ENCODE results near the gene SLC44A2. TPM values are rescaled to one million over a fixed set of nuclear protein-coding genes. Genes with fewer than 3 reads are reported as not detected.

Gene SLC44A2
- total RNA-seq, 1 donor from 2014 or later, result 220 TPM

DNA sequence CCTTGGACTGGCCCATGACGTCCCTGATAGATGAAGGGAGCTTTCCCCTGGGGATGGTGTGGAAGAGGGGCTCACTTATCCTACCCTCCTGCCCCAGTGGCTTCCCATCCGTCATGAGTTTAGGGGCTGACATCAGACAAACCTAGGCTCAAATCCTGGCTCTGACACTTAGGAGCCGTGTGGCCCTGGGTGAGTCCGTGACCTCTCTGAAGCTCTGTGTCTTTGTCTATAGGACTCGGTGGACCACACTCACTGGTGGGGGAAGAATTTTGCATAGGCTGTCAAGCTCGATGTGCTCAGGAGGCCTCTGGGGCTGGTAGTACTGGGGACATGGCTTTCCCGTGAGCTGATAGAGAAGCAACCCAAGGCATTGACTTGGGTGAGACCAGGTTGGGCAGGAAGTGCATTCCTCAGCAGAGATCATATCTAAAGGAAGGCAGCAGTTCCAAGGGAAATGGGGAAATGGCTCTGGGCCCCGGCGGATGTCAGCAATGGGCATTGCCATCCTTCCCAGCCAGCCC lies 20.8 kb upstream of the SLC44A2 start:
- Mint-ChIP-seq H3K27me3 (ENCODE audit: low read depth) (no peaks in the 10 kb centered on the region), H3K4me3 (ENCODE audit: unreplicated experiment) (peak overlapping the region; percentile 89), H3K36me3 (ENCODE audit: low read depth) (peaks cover 2% of the 10 kb centered on the region), H3K9me3 (ENCODE audit: low read depth) (no peaks in the 10 kb centered on the region), H3K27ac (ENCODE audit: unreplicated experiment) (peak overlapping the region; percentile 98), H3K4me1 (ENCODE audit: low read depth) (peaks cover 21% of the 10 kb centered on the region)
- TF ChIP-seq, protein P1, sequence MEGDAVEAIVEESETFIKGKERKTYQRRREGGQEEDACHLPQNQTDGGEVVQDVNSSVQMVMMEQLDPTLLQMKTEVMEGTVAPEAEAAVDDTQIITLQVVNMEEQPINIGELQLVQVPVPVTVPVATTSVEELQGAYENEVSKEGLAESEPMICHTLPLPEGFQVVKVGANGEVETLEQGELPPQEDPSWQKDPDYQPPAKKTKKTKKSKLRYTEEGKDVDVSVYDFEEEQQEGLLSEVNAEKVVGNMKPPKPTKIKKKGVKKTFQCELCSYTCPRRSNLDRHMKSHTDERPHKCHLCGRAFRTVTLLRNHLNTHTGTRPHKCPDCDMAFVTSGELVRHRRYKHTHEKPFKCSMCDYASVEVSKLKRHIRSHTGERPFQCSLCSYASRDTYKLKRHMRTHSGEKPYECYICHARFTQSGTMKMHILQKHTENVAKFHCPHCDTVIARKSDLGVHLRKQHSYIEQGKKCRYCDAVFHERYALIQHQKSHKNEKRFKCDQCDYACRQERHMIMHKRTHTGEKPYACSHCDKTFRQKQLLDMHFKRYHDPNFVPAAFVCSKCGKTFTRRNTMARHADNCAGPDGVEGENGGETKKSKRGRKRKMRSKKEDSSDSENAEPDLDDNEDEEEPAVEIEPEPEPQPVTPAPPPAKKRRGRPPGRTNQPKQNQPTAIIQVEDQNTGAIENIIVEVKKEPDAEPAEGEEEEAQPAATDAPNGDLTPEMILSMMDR (IDR thresholded peaks at IDR 0.05), result no peak
- no peak for DNase-seq (ENCODE audit: low spot score)

DNA sequence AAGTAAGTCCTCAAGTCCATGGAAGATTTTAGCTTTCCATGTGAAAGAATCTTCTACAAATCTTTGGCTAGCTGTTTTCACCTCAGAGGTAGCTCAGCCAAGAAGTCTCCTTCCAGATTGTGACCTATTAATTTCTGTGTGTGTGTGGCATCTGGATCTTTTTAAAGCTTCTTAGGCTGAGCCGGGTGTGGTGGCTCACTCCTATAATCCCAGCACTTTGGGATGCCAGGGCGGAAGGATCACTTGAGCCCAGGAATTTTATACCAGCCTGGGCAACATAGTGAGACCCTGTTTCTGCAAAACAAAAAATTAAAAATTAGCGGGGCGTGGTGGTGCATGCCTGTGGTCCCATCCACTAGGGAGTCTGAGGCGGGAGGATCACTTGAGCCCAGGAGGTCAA lies 13.4 kb upstream of the SLC44A2 start:
- no peak for DNase-seq (ENCODE audit: low spot score)
- no peak overlapping the region for H3K27ac Mint-ChIP-seq (ENCODE audit: unreplicated experiment)
- peaks cover 2% of the 10 kb centered on the region for H3K36me3 Mint-ChIP-seq (ENCODE audit: low read depth)
- H3K27me3 Mint-ChIP-seq (ENCODE audit: low read depth), result no peaks in the 10 kb centered on the region
- TF ChIP-seq, protein P1 (IDR thresholded peaks at IDR 0.05), result no peak
- H3K9me3 Mint-ChIP-seq (ENCODE audit: low read depth), result no peaks in the 10 kb centered on the region
- peaks cover 16% of the 10 kb centered on the region for H3K4me1 Mint-ChIP-seq (ENCODE audit: low read depth)
- no peak overlapping the region for H3K4me3 Mint-ChIP-seq (ENCODE audit: unreplicated experiment)

DNA sequence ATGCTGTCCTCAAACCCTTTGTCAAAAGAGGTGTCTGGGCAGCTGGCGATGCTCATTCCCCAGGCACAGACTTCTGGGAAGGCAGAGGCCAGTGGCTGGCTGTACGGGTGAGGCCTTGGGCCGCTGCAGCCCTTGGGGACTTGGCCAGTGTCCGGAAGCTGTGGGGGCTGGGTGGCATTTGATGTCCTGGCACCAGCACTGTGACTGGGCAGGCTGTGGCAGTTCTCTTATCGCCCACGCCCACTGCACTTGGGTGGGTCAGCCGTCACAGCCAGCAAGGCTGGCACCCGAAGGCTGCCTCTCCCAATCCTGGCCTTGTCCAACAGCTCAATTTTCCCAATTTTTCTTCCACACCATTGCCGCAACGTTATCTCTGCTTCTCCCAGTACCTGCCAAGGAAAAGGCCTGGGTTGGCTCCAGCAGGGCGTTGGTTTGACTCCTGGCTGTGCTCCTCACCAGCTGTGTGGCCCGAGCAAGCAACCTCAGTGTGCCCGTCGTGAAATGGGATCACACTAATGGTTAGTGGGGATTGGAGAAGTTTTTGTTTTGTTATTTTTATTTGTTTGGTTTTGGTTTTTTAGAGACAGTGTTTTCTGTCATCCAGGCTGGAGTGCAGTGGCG lies 12.7 kb upstream of the SLC44A2 start:
- Mint-ChIP-seq H3K4me1 (ENCODE audit: low read depth) (peaks cover 23% of the 10 kb centered on the region), H3K9me3 (ENCODE audit: low read depth) (no peaks in the 10 kb centered on the region), H3K27me3 (ENCODE audit: low read depth) (no peaks in the 10 kb centered on the region), H3K4me3 (ENCODE audit: unreplicated experiment) (no peak overlapping the region), H3K27ac (ENCODE audit: unreplicated experiment) (peak overlapping the region; percentile 63), H3K36me3 (ENCODE audit: low read depth) (no peaks in the 10 kb centered on the region)
- no peak for DNase-seq (ENCODE audit: low spot score)
- TF ChIP-seq, protein P1 (IDR thresholded peaks at IDR 0.05), result no peak

- H3K4me3 Mint-ChIP-seq (ENCODE audit: unreplicated experiment), result no peak overlapping the region
- peaks cover 28% of the 10 kb centered on the region for H3K4me1 Mint-ChIP-seq (ENCODE audit: low read depth)
- TF ChIP-seq, protein P1 (IDR thresholded peaks at IDR 0.05), result no peak
- H3K27ac Mint-ChIP-seq (ENCODE audit: unreplicated experiment), result peak overlapping the region; percentile 46
- DNase-seq (ENCODE audit: low spot score), result no peak
- H3K27me3 Mint-ChIP-seq (ENCODE audit: low read depth), result no peaks in the 10 kb centered on the region
- no peaks in the 10 kb centered on the region for H3K36me3 Mint-ChIP-seq (ENCODE audit: low read depth)
- no peaks in the 10 kb centered on the region for H3K9me3 Mint-ChIP-seq (ENCODE audit: low read depth)
Observed at GRCh38 chr19:10615429-10616023, 9.8 kb upstream of the SLC44A2 start.

DNA sequence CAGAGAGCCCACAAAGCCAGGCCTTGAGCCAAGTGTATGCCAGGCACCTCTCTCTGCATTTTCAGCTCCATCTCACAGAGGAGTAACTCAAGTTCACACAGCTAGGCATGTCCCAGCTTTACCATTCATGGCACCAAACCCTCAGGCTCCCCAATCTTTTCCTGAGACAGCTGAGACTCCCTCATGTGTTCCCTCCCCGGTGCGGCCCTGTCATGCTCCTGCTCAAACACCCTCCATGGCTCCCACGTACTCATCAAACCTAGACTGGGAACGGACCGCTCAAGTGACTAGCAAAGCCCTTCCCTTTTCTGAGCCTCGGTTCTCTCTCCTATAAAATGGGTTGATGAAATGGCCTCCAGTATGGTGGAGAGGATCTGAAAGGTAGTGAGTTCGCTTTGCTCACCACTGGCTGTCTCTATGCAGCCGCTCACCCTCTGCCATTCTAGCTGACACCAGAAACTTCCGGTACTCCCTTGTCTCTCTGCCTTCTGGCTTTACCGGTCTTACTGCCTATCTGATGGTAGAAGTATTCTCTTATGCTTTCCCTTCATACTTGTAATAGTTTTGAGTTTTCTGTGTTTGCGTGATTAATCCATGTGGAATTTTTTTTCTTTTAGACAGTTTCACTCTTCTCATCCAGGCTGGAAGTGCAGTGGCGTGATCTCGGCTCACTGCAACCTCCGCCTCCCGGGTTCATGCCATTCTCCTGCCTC lies 7.8 kb upstream of the SLC44A2 start:
- Mint-ChIP-seq H3K27ac (ENCODE audit: unreplicated experiment) (peak overlapping the region; percentile 98), H3K4me3 (ENCODE audit: unreplicated experiment) (peak overlapping the region; percentile 36), H3K9me3 (ENCODE audit: low read depth) (no peaks in the 10 kb centered on the region)

More for the DNA sequence above, 7.8 kb upstream of the SLC44A2 start:
- TF ChIP-seq, protein P1 (IDR thresholded peaks at IDR 0.05), result no peak
- H3K27me3 Mint-ChIP-seq (ENCODE audit: low read depth), result no peaks in the 10 kb centered on the region
- DNase-seq (ENCODE audit: low spot score), result no peak
- H3K4me1 Mint-ChIP-seq (ENCODE audit: low read depth), result peaks cover 20% of the 10 kb centered on the region
- no peaks in the 10 kb centered on the region for H3K36me3 Mint-ChIP-seq (ENCODE audit: low read depth)
